Stimulated activated CD8-positive, alpha-beta memory T cell treated with anti-CD3 and anti-CD28 coated beads, Interleukin-7, amount 100 ng/mL, for 4 hours (primary cell): Measurements from ENCODE around the gene TOR4A.

ENCODE experiments used
- DNase-seq, 2 donors: peaks; one replicate each; pipeline ENCODE4 v3.0.0-alpha.2; 2020; ENCODE audit warnings: low read depth in 2 of 2

The TOR4A gene

DNA sequence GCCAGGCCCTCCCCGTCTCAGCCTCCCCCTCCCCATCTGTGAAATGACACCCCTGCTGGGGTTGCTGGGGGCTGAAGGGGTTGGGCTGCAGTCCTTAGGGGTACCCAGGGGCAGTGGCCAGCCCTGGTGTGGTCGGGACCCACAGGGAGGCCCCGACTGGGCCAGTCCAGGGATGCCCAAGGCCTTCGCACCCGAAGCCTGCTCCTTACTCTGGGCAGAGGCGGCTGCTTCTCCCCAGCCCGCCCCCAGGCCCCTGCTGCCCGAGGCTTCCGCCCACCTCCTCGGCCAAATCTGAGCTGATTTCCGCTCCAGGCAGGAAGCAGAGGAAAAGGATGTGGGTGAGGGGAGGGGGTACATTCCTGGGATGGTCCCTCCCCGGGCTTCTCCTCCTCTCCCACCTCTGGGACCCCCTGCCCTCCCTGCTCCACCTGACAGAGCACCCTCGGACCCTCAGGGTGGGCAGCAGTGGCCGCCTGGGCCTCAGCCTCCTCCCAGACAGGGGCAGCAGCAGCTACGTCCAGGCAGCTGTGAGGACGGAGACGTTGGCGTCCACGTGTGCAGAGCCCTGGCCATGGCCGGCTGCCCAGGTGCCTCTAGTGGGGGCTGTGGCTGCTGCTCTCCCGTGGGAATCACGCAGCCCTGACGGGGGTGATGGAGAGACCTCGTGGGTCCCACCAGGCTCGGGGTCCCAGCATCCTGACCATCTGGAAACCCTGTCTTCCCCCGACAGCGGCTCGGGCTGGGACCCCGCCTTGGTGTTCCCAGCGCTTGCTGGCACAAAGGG, 28.7 kb downstream of the TOR4A start:
- DNase-seq: no peak

- DNase-seq: no peak
These were observed 29.3 kb downstream of the TOR4A start for GRCh38 chr9:137306850-137307254.

- no peak for DNase-seq
These were observed 29.9 kb downstream of the TOR4A start for GRCh38 chr9:137307255-137308056.

DNA sequence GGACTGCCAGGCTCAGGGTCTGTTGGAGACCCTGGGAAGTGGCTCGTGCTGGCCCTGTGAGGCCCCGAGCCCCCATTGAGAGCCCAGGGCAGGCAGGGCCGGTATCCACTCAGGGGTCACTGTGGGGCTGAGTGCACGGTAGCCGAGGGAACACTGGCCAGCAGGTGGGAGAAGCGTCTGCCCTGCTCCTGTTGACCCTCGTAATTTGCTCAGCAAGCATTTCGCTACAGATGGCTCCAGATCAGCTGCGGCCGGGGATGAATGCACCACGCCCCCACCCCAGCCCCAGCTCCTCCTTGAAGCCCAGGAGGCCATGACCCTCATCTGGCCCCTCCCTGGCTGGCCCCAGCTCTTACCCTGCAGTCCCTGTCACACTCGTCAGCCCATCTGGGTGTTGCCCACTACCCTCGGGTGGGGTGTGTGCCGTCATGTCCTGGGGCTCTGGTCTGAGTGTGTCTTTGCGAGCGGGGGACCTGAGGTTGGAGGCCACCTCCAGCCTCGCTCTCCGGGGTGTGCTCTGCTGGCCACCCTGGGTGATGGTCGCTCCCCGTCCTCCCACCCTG, 30.6 kb downstream of the TOR4A start:
- DNase-seq: no peak

- DNase-seq: no peak
These were observed 32.1 kb downstream of the TOR4A start for GRCh38 chr9:137309368-137310188.

DNA sequence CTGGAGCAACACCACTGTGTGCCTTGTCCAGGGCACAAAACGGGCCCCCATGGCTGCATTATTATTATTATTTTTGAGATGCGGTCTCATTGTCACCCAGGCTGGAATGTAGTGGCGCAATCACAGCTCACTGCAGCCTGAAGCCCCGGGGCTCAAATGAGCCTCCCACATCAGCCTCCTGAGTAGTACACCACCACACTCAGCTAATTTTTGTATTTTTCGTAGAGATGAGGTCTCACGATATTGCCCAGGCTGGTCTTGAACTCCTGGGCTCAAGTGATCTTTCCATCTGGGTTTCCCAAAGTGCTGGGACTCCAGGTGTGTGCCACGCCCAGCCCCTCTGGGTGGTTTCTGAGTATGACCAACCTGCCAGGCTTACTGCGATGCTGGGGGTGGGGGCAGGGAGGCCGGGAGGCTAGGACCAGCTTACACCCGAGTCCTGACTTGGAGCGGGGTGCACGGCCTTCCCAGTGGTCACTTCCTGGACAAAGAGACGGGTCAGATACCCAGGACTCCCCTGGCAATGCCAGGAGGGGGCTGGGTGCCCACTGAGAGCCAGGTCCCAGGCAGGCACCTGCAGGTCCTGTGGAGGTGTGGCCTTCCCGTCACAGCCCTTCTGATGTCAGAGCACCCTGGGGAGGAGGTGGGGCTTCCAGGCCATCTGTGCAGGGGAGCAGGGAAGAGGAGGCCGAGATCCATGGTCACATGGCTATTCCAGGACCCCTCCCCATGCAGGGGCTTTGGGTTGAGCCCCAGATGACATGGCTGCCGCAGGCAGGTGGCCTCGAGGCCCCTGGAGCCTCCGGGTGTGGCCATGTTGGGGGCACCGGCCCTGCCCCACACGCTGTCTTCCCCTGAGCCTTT, 32.9 kb downstream of the TOR4A start:
- DNase-seq: no peak

DNA sequence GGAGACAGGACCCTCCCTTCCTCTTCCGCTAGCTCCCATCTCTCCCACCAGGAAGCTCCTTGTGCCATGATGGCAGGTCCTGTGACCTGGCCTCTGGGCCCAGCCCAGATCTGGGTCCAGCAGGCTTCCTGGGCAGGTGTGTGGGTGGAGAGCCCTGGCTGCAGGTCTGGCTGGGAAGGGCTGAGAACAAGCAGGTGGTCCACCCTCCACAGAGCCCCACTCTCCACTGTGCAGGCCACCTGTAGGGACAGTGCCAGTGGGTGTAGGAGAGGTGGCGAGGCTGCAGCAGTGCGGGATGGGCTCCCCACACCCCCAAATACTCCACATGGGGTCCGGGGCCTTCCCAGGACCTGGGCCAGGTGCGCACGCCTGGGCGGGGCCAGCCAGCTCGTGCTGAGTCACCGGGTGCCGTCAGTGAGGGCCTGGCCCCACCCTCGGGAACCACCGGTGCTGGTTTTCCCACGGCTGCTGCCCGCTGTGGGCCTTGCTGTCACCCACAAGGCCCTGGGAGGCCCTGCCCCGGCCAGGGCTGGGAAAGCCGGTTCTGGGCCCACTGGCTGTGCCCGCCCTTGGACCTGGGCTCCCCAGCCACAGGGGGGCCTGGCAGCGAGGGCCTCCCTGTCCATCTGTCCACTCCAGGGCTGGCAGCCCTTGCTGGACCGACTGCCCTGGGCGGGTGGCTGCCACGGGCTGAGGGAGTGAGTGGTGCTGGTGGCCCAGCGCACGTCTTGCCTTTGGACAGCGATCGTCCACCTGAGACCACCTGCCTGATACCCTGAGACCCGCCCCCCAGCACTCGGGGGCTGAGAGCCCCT, 33.9 kb downstream of the TOR4A start:
- no peak for DNase-seq

DNA sequence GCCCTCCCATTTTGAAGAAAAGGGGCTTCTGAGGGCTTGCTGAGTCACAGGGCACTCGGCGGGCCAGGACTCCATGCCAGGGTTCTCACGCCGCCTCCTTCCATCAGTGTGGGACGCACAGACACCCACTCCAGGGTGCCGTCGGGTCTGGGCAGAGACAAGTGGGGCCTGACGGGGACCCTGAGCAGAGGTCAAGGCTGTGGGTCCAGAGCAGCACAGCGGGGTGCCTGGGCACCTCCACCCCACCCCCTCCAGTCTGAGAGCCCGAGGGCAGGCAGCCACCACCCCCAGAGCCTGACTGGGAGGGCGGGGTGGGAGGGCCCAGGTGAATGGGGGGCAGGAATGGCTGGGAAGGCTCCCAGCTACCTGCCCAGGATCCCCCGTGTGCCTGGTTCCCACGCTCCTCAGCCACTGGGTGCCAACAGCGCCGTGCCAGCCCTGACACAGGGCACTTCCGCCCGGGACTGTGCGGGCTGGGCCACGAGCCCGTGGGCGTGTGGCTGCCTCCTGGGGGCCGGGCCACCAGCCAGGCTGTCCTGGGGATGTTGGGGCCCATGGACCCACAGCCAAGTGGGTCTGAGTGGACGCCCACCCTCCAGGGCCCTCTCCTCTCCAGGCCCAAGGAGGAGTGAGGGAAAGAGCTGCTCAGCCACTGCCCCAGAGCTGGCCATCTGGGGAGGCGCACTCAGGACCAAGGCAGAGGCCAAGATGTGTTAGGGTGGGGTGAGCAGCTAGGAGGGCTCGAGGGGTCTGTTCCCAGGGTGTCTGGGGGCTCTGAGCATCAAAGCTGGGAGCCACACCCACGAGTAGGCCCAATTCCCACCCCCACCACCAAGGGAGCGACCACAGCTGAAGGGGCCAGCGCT, 34.7 kb downstream of the TOR4A start:
- no peak for DNase-seq

DNA sequence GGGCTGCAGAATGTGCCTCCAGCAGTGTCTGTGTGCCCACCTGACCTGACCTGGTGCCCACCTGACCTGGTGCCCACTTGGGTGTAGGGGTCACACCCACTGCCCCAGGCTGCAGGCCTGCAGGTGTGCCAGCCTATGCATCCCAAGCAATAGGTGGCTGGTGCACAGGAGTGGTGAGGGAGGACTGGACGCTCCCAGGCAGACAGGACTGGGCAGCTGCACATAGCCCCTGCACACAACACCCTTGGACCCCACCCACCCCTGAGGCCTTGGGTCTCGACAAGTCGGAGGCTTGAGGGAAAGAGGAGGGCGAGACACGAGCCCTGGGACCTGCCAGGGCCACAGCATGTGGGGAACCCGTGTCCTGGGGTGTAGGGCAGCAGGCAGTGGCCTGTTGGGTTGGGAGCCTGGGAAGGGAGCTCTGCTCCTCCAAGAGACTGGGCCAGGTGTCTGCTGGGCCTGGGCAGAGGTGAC, 35.4 kb downstream of the TOR4A start:
- DNase-seq: no peak

DNA sequence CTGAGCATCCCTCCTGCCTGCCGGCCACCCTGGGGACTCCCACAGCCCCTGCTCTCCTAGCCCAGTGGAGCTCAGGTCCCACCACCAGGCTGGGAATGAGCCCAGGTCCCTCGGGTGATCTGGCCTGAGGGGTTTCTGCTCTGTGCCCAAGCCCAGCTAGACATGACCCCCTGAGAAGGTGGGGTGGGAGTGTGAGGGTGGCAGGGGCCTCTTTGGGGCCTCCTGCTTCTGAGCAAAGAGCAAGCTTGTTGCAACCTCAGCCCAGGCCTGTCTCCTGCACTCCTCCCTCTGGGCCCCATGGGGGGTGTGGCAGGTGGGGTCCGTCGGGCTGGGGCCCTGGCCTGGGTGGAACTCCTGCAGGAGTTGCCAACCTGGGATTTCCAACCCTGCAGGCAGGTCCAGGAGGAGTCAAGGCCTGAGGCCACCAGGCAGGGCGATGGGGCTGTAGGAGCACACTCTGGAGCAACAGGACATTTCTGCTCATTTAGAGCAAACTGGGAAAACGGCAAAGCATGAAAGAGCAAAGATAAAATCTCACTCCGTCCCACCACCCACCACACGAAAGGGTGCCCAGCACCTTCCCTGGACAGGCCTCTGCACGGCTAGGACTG, 35.9 kb downstream of the TOR4A start:
- no peak for DNase-seq

- DNase-seq: no peak
These were observed 36.5 kb downstream of the TOR4A start for GRCh38 chr9:137313956-137314560.

- DNase-seq: no peak
These were observed 37.3 kb downstream of the TOR4A start for GRCh38 chr9:137314561-137315560.

- DNase-seq: no peak
These were observed 38.1 kb downstream of the TOR4A start for GRCh38 chr9:137315581-137316011.

DNA sequence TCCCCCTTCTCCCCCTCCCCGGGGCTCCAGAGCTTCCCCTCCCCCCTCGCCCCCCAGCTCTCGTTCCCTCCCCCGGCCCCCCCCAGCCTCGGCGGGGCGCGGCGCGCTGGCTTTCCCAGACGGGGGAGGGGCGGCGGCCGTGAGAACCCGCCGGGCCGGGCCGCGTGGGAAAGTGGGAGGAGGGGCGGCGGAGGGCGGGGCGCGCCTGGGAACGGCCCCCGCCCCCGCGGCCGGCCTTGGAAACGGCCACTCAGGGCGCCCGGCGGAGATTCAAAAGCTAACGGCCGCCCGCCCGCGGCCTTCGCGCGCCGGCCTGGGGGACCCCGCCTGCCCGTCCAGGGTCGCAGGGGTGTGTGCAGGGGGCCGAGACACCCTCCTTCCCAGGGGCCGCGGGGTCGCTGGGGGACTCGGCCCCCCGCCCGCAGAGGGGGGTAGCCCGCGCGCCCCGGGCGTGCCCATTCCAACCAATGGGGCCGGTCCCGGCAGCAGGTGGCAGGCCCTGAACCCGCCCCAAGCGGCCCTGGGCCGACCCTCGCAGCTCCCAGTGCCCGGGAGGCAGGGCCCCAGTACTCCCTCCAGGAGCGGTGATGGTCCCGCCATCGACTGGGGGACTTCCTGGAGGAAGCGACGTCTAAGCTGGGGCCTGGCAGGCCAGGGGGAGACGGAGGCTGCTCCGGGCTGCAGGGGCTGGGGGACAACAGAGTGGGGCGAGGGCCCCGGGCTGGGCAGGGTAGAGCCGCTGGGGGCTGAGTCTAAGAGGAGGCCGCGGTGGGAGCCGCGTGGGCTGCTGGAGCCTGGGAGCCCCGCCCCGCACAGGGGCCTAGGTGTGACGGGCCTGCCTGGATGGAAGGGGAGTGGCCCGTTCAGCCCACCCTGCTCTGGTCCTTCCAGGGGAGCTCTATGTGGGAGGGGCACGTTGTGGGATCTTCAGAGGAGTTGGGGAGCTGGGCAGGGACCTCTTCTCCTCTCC, 38.8 kb downstream of the TOR4A start:
- DNase-seq: no peak

DNA sequence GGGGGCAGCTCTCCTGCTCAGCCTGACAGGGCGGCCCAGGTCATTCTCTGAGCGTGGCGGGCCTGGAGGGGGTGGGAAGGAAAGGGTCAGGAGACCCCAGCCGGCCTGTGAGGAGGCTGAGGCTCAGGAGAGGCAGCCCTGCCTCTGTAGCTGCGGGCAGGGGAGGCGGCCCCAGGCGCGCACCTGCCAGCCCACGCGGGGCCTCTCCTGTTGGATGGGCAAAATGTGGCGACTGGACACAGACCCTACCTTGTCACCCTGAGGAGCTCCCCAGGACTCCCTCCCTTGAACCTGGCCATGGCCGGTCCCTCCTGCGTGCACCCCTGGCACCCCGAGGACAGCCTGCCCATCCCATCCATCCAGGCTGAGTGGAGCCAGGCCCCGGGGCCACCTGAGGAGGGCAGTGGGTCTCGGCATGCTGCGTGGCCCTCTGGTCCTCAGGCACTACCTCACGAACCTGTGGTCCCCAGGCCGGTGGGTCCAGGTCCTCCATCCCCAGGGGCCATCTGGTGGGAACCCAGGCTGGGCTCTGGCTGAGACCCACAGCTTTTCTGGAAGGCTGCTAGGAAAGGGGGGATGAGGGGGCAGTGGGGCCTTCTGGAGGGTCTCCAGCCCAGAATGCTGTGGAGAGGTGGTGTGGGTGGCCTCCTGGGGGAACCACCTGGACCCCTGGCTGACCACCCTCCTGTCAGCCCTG, 39.6 kb downstream of the TOR4A start:
- no peak for DNase-seq
